Tibial artery (tissue), 4 donors: ENCODE measurements around the gene LRR1.

Experiments used
- DNase-seq, 2 donors: peaks; one replicate each; pipeline ENCODE4 v3.0.0-alpha.2; 2019
- H3K27ac ChIP-seq, 2 donors: fragments of 200-600 bp; sonication (generic) in 1 of 2; 1 replicate in 1 of 2; 2 replicates in 1 of 2; pipeline ENCODE4 v1.5.1; 2018 to 2019; ENCODE audit warnings: mild to moderate bottlenecking in 1 of 2
- H3K27me3 ChIP-seq, 2 donors: fragments of 200-600 bp; sonication (generic) in 1 of 2; one replicate each; pipeline versions ENCODE4 v1.5.1 to v1.6.0; 2016 to 2019
- H3K36me3 ChIP-seq, 3 donors: fragments of 200-600 bp; sonication (generic) in 2 of 3; one replicate each; pipeline ENCODE4 v1.5.1; 2016 to 2019; ENCODE audit warnings: mild to moderate bottlenecking in 2 of 3
- H3K4me1 ChIP-seq, 4 donors: fragments of 200-600 bp; sonication (generic) in 2 of 4; 1 replicate in 3 of 4; 2 replicates in 1 of 4; pipeline ENCODE4 v1.5.1; 2016 to 2019
- H3K4me3 ChIP-seq, 2 donors: fragments of 200-600 bp; sonication (generic) in 1 of 2; 1 replicate in 1 of 2; 2 replicates in 1 of 2; pipeline ENCODE4 v1.5.1; 2018 to 2019; ENCODE audit warnings: mild to moderate bottlenecking in 2 of 2
- H3K9me3 ChIP-seq, 3 donors: fragments of 200-600 bp; sonication (generic) in 1 of 3; one replicate each; pipeline ENCODE4 v1.5.1; 2016 to 2019
- intact Hi-C: fragments of 100-400 bp; cut with DNase I; formaldehyde crosslinking; loops from one replicate; pipeline ENCODE4 v1.15.0; 2023; ENCODE audit warnings: low total_unique reads
- TF ChIP-seq, protein P1 (sequence below), 2 experiments: fragments of 200-600 bp in 1 of 2; fragments of 450-650 bp in 1 of 2; IDR thresholded peaks; one replicate each; pipeline ENCODE4 v1.5.1; 2017 to 2019; ENCODE audit warnings: antibody characterized with exemption in 2 of 2, mild to moderate bottlenecking in 1 of 2, moderate library complexity in 1 of 2

The LRR1 gene

DNA sequence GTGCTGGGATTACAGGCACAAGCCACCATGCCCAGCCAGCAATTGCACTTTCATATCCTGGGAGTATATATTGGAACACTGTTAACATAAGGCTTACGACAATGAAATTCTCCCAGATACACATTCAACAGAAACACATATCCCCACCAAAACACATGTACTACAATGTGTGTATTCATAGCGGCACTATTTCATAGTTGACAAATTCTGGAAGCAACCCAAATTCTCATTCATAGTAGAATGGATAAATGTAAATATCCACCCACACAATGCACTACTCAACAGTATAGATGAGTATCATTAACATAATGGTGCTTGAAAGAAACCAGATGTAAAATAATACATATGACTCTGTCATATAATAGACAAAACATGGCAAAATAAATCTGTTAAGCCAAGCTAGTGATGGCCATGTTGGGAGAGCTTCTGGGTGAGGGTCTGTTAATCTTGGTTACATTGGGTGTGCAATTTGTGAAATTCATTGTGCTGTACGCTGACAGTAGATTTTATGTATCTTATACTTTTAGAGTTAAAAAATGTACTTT lies 38.9 kb downstream of the LRR1 start:
- Histone ChIP-seq H3K4me1 (peaks cover 0 to 49% (median 10%) of the 10 kb centered on the region in 4 donors), H3K27me3 (no peaks in the 10 kb centered on the region), H3K36me3 (peaks cover 0 to 3% (median 0%) of the 10 kb centered on the region in 3 donors), H3K9me3 (no peaks in the 10 kb centered on the region), H3K4me3 (no peak overlapping the region), H3K27ac (no peak overlapping the region)
- no peak for DNase-seq
- TF ChIP-seq, protein P1, sequence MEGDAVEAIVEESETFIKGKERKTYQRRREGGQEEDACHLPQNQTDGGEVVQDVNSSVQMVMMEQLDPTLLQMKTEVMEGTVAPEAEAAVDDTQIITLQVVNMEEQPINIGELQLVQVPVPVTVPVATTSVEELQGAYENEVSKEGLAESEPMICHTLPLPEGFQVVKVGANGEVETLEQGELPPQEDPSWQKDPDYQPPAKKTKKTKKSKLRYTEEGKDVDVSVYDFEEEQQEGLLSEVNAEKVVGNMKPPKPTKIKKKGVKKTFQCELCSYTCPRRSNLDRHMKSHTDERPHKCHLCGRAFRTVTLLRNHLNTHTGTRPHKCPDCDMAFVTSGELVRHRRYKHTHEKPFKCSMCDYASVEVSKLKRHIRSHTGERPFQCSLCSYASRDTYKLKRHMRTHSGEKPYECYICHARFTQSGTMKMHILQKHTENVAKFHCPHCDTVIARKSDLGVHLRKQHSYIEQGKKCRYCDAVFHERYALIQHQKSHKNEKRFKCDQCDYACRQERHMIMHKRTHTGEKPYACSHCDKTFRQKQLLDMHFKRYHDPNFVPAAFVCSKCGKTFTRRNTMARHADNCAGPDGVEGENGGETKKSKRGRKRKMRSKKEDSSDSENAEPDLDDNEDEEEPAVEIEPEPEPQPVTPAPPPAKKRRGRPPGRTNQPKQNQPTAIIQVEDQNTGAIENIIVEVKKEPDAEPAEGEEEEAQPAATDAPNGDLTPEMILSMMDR (IDR thresholded peaks at IDR 0.05), result no peak
- intact Hi-C loops, result loop anchor here (10.0 kb wide), 1 partner anchor 477 kb away; the partner anchor contains the start of gene VCPKMT

DNA sequence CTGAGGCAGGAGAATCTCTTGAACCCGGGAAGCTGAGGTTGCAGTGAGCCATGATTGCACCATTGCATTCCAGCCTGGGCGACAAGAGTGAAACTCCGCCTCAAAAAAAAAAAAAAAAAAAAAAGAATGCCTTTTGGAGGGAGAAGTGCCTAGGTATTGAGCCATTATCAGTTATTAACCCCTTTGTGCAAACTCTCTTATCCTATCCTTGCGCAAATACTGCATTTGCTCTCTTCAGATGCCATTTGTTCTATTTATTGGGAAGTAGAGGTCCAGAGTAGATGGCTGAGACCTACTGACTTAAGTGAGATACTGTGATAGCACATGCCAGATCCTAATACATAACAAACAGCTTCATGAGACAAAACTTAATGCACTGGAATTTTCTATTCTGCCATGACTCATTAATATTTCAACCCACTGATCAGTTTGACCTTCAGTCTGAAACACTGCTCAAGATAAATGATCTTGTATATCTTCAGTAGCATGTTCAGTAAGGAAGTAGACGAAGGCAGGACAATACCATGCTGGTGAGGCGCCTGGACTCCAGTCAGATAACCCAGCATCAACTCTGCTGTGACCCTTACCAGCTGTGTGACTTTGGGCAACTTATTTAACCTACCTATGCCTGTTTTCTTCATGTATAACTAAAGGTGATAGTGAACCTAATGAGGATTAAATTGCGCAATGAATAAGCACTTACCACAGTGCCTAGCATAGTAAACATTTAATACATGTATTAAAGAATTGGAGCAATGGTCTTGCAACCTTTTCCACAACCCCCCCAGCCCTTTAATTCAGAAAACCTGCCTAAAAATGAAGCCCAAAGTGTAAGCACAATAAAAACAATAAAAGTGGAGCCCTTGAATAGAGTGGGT lies 42.0 kb downstream of the LRR1 start:
- Histone ChIP-seq H3K36me3 (peaks cover 0 to 3% (median 0%) of the 10 kb centered on the region in 3 donors), H3K27ac (no peak overlapping the region), H3K27me3 (no peaks in the 10 kb centered on the region), H3K4me3 (no peak overlapping the region), H3K9me3 (no peaks in the 10 kb centered on the region), H3K4me1 (peaks cover 0 to 45% (median 5%) of the 10 kb centered on the region in 4 donors)
- TF ChIP-seq, protein P1 (IDR thresholded peaks at IDR 0.05), result no peak
- no peak for DNase-seq
- intact Hi-C loops, result no loop called here

DNA sequence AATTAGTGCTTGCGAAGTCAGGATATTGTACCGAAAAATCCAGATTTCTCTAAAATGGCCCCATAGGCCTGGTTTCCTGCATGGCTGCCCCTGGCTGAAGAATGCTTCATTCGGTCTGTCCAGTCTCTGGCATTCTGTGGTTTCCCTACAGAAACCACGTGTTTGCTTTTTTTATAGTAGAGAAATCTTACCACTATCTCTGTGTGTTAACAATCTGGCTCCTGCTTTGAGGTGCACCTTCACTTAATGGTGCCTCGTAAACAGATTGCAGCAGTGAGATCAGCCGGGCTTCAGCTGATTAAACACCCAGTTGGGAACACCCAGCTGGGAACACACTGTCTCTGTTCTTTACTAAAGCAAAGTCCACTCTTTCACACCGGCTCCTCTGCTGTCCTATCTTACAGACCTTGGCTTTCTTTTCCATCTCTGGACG lies 43.0 kb downstream of the LRR1 start:
- H3K36me3 ChIP-seq, result peaks cover 0 to 3% (median 0%) of the 10 kb centered on the region in 3 donors
- H3K9me3 ChIP-seq, result no peaks in the 10 kb centered on the region
- H3K4me1 ChIP-seq, result peaks cover 0 to 35% (median under 1%) of the 10 kb centered on the region in 4 donors
- no peaks in the 10 kb centered on the region for H3K27me3 ChIP-seq
- DNase-seq, result no peak
- H3K4me3 ChIP-seq, result no peak overlapping the region
- TF ChIP-seq, protein P1 (IDR thresholded peaks at IDR 0.05), result no peak
- intact Hi-C loops, result no loop called here
- no peak overlapping the region for H3K27ac ChIP-seq

DNA sequence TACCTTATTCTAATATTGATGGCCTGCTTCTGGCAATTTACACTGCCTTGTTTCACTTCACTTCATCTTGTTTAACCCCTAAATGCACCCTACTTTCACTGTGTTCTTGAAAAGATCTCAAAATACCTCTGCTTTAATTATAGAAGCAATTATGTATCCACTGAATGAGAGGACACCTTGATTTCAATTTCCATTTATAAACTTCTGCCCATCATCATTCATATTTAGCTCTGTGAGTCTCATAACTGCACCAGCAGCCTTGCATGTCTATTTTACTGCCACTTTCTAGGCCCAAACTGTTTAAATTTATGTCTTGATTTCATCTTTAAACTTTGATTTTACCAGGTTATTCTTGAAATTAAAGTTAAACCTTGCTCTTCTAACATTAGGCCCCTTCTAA lies 43.4 kb downstream of the LRR1 start:
- H3K27me3 ChIP-seq, result no peaks in the 10 kb centered on the region
- peaks cover 0 to 31% (median 0%) of the 10 kb centered on the region in 4 donors for H3K4me1 ChIP-seq
- DNase-seq, result no peak
- intact Hi-C loops, result no loop called here
- H3K36me3 ChIP-seq, result peaks cover 0 to 3% (median 0%) of the 10 kb centered on the region in 3 donors
- no peak overlapping the region for H3K4me3 ChIP-seq
- TF ChIP-seq, protein P1 (IDR thresholded peaks at IDR 0.05), result no peak
- no peaks in the 10 kb centered on the region for H3K9me3 ChIP-seq
- H3K27ac ChIP-seq, result no peak overlapping the region

DNA sequence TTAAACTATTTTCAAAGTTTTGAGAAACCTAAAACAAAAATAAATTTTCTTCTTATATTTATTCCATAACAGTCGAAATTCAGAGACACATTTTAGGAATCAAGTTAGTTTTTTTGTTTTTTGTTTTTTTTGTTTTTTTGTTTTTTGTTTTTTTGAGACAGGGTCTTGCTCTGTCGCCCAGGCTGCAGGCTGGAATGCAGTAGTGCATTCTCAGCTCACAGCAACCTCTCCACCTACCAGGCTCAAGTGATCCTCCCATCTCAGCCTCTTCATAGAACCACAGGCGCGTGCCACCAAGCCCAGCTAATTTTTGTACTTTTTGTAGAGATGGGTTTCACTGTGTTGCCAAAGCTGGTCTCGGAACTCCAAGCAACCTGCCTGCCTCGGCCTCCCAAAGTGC lies 54.8 kb downstream of the LRR1 start:
- Histone ChIP-seq H3K4me3 (no peak overlapping the region), H3K27me3 (no peaks in the 10 kb centered on the region), H3K9me3 (no peaks in the 10 kb centered on the region), H3K36me3 (no peaks in the 10 kb centered on the region), H3K4me1 (no peaks in the 10 kb centered on the region), H3K27ac (no peak overlapping the region)
- intact Hi-C loops, result no loop called here
- DNase-seq, result no peak
- TF ChIP-seq, protein P1 (IDR thresholded peaks at IDR 0.05), result no peak
